IPS-11a (cell line): ENCODE data around the gene VPS9D1.

Experiments used
- H3K4me3 ChIP-seq: one replicate; pipeline ENCODE4 v1.5.1; 2013; ENCODE audit warnings: low read depth, low read length, control low read depth

The VPS9D1 gene

DNA sequence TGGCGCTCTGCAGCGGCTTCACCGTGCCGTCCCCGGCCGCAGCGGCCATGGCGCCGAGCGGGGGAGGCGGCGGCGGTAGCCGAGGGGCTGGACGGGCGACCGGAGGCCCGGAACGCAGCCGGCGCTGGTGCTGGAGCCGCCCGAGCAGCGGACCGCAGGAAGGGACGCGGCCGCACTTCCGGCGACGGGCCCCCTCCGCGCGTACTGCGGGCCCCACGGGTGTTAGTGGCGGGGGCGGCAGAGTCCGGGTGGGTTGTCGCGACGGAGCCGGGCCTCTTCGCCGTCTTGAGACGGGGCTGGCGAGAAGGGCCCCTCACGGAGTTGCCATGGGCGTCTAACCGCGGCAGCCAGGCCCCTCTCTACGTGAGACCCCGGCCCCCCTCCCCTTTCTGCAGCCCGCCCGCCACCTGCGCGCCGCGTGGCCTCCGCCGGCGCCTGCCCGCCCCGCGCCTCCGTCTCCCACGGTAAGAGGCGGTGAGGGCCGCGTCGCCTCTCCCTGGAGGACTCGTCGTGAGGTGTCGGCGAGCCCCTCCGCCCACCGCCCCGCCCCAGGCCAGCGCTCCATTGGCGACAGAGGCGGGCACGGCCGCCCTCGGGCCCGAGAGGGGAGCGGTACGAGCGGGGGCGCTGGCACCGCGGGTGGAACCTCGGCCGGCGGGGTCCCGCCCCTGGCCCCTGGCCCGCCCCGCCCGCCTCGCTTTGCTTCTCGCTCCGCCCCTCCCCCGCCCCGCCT is at the start of gene VPS9D1, which contains the start of gene ZNF276:
Gene VPS9D1, minus strand, starts transcription at position 86 of the 733 bp plus-strand sequence. Its CDS starts 37 bp downstream, at position 49.
Gene ZNF276, plus strand, starts transcription at position 725 of the 733 bp plus-strand sequence. CDS start 104 bp downstream, outside the sequence.
- peak within 1 kb of the TSS; percentile 56 for H3K4me3 ChIP-seq

GRCh38 chr16:89770367-89770766 is 49.7 kb upstream of the VPS9D1 start:
- H3K4me3 ChIP-seq: no peak overlapping the region

- no peak overlapping the region for H3K4me3 ChIP-seq
These were observed 44.7 kb upstream of the VPS9D1 start for GRCh38 chr16:89765292-89765830.

- no peak overlapping the region for H3K4me3 ChIP-seq
These were observed 44.1 kb upstream of the VPS9D1 start for GRCh38 chr16:89764711-89765201.

DNA sequence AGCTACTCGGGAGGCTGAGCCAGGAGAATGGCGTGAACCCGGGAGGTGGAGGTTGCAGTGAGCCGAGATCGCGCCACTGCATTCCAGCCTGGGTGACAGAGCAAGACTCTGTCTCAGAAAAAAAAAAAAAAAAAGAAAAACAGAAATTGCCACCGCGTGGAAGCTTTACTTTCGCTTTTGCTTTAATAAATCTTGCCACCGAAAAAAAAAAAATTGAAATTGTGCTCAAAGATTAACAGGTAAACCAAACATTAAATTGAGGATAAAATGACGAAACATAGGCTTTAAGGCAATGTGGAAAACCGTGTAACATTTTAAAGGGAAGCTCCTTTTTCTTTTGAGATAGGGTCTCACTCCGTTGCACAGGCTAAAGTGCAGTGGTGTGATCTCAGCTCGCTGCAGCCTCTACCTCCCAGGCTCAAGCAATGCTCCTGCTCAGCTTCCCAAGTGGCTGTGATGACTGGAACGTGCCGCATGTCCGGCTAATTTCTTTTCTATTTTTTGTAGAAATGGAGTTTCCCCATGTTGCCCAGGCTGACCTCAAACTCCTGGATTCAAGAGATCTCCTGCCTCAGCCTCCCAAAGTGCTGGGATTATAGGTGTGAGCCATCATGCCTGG is 40.7 kb upstream of the VPS9D1 start:
- no peak overlapping the region for H3K4me3 ChIP-seq

DNA sequence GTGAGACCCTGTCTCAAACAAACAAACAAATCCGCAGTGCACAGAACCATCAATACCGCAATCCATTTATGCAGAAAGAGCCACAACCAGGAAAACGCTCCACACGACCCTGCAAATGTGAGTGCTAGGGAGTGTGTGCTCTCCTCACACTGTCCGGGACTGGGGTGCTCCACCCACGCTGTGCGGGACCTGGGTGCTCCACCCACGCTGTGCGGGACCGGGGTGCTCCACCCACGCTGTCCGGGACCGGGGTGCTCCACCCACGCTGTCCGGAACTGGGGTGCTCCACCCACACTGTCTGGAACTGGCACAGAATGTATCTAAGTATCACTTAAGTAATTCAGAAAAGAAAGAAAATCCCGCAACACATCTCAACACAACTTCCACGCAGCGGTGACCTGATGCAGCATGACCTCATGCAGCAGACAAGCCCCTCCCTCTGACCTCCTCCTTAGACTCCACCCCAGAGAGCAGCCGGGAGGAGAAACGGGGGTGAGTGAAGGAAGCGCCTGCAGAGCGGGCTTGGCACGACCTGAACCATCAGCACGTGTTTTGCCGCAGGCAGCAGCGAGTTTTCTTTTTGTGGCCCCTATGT is 39.1 kb upstream of the VPS9D1 start:
- no peak overlapping the region for H3K4me3 ChIP-seq

GRCh38 chr16:89749637-89750036 is 28.9 kb upstream of the VPS9D1 start:
- H3K4me3 ChIP-seq: no peak overlapping the region

DNA sequence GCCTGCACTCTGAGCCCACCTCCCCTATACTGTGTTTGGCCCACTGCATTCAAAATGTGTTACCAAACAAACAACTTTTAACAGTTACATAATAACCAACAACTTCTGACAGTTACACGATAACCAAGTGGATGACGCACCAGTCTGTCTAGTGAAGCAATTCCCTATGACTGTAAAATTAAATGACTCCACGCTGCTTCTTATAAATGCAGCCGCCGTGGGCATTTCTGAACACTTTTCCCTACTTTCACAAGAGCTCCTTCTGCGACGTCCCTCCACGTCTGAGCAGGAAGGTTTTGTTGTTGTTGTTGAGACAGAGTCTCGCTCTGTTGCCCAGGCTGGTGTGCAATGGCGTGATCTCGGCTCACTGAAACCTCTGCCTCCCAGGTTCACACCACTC is 28.2 kb upstream of the VPS9D1 start:
- no peak overlapping the region for H3K4me3 ChIP-seq

DNA sequence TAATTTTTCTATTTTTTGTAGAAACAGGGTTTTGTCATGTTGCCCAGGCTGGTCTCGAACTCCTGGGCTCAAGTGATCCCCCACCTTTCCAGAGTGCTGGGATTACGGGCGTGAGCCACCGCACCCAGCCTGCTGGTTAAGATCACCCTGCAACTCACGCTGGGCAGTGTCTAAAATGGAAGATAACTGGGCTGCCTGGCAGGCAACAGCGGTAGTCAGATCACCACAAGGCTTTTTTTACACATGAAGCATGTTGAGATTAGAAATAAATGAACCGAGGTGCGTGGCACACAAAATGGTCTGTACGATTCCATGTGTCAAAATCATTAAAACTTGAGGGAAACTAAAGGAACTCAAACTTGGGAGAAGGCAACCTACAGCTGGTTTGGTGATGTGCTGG is 27.4 kb upstream of the VPS9D1 start:
- H3K4me3 ChIP-seq: no peak overlapping the region

DNA sequence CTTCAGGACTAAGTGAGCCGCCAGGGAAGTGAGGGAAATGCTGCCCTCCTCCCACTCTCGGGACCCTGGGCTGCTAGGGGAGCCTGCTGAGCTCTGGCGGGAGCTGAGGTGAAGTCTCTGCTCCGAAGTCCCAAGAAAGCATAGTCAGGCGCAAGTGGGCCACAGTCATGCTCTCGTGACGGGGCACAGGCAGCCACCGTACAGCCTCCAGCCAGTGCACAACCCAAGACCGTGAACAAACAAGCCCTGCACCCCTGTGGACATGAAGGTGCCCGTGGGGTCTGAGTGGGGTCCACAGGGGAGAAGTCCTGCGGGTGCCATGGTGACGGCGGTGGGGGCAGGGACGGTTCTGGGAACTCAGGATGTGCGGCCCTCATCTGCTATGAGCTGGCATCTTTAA is 25.3 kb upstream of the VPS9D1 start:
- H3K4me3 ChIP-seq: no peak overlapping the region

- no peak overlapping the region for H3K4me3 ChIP-seq
These were observed 24.1 kb upstream of the VPS9D1 start for GRCh38 chr16:89744813-89745212.

DNA sequence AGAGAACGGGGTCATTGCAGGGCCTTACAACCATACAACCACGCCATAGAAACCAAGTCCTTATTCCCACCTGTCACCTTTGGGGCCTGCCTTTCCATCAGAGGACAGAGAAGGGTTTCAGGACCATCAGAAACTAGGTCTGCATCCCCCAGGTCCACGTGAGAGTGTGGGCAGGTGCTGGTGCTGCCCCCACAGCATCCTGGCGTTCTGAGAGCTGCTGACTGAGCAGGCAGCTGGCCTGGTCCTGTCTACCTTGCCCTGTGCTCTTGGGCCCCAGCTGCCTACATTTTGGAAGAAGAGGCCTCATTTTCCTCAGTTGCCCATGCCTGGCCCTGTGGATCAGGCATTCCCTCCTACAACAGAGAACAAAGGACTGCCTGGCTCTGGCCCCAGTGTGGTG is 22.2 kb upstream of the VPS9D1 start:
- H3K4me3 ChIP-seq: no peak overlapping the region

GRCh38 chr16:89741342-89742014 is 20.8 kb upstream of the VPS9D1 start:
- no peak overlapping the region for H3K4me3 ChIP-seq

DNA sequence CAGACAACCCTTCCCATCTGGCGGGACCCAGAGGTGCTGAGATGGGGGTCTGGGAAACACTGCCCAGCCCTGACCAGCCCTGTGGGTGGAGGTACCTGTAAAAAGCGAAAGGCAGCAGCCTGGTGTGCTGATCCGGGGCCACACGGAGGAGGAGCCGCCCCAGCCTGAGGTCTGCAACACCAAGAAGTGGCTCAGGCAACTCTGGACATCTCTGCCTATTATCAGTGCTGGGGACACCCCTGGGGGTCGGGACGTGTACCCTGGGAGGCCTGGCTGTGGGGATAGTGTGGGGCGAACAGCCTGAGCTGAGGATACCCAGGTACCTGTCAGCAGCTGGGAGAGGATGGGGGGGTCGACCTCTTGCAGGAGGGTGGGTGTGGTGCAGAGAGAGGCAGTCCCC is 18.7 kb upstream of the VPS9D1 start:
- H3K4me3 ChIP-seq: no peak overlapping the region

DNA sequence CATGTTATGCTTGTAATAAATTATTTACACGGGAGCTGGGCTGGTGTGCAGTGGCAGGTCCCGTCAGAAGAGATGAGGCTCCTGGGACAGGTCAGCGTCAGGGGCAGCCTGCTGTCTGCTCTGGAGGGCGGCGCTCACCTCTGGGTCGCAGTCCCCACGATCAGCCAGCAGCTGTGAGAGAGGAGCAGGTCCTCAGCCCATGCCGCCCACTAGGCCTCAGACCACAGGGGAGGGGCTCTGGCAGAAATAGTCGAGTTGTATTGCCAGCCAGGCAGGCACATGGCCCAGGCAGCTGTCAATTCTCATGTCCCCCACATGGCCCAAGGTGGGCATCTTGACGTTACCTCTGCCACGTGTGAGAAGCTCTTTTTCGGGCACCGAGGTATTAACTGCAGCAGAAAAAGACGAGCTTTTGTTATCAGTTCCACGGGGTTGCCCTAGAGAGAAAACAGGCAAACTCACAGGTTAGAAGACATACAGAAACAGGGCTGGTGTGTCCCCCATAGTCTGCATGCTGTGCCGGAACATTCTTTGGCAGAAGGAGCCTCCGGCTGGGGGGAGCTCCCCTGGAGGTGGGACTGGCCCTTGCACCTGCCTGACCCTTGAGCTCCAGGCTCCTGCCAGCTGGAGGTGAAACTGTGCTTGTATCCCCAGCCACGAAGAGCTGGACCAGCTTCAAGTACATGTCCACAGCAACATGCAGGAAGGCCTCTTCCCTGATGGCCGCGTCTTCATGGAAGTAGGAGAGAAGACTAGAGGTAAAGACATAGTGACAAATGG is 18.0 kb upstream of the VPS9D1 start:
- no peak overlapping the region for H3K4me3 ChIP-seq

DNA sequence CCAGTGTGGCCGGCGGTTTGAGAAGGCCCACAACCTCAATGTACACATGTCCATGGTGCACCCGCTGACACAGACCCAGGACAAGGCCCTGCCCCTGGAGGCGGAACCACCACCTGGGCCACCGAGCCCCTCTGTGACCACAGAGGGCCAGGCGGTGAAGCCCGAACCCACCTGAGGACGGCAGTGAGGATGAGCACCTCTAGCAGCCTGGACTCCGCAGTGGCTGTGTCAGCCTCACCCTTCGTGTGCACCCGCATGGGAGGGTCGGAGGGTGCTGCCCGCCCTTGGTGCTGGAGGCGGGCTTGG is 17.3 kb upstream of the VPS9D1 start:
- H3K4me3 ChIP-seq: no peak overlapping the region

DNA sequence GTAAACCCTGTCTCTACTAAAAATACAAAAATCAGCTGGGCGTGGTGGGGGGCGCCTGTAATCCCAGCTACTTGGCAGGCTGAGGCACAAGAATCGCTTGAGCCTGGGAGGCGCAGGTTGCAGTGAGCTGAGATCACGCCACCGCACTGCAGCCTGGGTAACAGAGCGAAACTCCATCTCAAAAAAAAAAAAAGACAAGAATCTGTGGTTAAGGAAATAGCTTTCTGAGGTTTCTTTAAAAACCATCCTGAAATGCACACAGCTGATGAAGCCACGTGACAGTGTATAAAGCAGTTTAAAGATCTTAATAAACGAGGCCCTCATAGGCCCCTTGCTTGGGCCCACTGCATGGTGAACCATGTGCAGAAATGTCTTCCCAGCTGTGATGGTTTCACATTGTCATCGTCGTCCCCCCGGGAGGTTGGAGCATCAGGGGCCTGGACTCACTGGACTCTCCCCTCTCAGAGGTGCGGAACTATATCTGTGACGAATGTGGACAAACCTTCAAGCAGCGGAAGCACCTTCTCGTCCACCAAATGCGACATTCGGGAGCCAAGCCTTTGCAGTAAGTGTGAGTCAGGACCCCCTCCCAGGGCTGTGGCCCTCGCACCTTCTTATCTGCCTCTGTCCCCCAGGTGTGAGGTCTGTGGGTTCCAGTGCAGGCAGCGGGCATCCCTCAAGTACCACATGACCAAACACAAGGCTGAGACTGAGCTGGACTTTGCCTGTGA is 16.8 kb upstream of the VPS9D1 start:
- H3K4me3 ChIP-seq: no peak overlapping the region

GRCh38 chr16:89736554-89736953 is 15.9 kb upstream of the VPS9D1 start:
- H3K4me3 ChIP-seq: no peak overlapping the region

GRCh38 chr16:89733792-89734191 is 13.1 kb upstream of the VPS9D1 start:
- no peak overlapping the region for H3K4me3 ChIP-seq

GRCh38 chr16:89733322-89733721 is 12.6 kb upstream of the VPS9D1 start:
- H3K4me3 ChIP-seq: no peak overlapping the region
